ENCODE results near the gene KCNJ15.

Gene KCNJ15

GRCh38 chr21:38290809-38291208 is 34.0 kb downstream of the KCNJ15 start:
- Histone ChIP-seq H3K27me3 (ENCODE audit: control insufficient read depth in 1 of 2, insufficient read depth in 2 of 2, low read length in 2 of 2) (no peaks in the 10 kb centered on the region), H3K4me1 (ENCODE audit: insufficient read depth, low read length) (no peaks in the 10 kb centered on the region), H3K9ac (ENCODE audit: low read length) (no peak overlapping the region), H3K36me3 (ENCODE audit: insufficient read depth, low read length) (no peaks in the 10 kb centered on the region), H3K4me3 (ENCODE audit: low read depth in 1 of 2, low read length in 2 of 2) (no peak overlapping the region), H3K9me3 (ENCODE audit: low read length) (no peaks in the 10 kb centered on the region), H3K27ac (ENCODE audit: low read depth, low read length) (no peak overlapping the region)

GRCh38 chr21:38291874-38292273 is 35.1 kb downstream of the KCNJ15 start:
- H3K4me3 ChIP-seq (ENCODE audit: low read depth in 1 of 2, low read length in 2 of 2) = no peak overlapping the region
- H3K36me3 ChIP-seq (ENCODE audit: insufficient read depth, low read length) = no peaks in the 10 kb centered on the region
- H3K9me3 ChIP-seq (ENCODE audit: low read length) = no peaks in the 10 kb centered on the region
- H3K27ac ChIP-seq (ENCODE audit: low read depth, low read length) = no peak overlapping the region
- no peak overlapping the region for H3K9ac ChIP-seq (ENCODE audit: low read length)
- no peaks in the 10 kb centered on the region for H3K27me3 ChIP-seq (ENCODE audit: control insufficient read depth in 1 of 2, insufficient read depth in 2 of 2, low read length in 2 of 2)
- H3K4me1 ChIP-seq (ENCODE audit: insufficient read depth, low read length) = peaks cover 5% of the 10 kb centered on the region

- Histone ChIP-seq H3K4me3 (ENCODE audit: low read depth in 1 of 2, low read length in 2 of 2) (no peak overlapping the region), H3K27me3 (ENCODE audit: control insufficient read depth in 1 of 2, insufficient read depth in 2 of 2, low read length in 2 of 2) (no peaks in the 10 kb centered on the region), H3K9ac (ENCODE audit: low read length) (no peak overlapping the region), H3K27ac (ENCODE audit: low read depth, low read length) (no peak overlapping the region), H3K4me1 (ENCODE audit: insufficient read depth, low read length) (peaks cover 12% of the 10 kb centered on the region), H3K9me3 (ENCODE audit: low read length) (no peaks in the 10 kb centered on the region), H3K36me3 (ENCODE audit: insufficient read depth, low read length) (no peaks in the 10 kb centered on the region)
Measured at GRCh38 chr21:38293113-38293512, 36.3 kb downstream of the KCNJ15 start.

- Histone ChIP-seq H3K27me3 (ENCODE audit: control insufficient read depth in 1 of 2, insufficient read depth in 2 of 2, low read length in 2 of 2) (no peaks in the 10 kb centered on the region), H3K27ac (ENCODE audit: low read depth, low read length) (no peak overlapping the region), H3K4me1 (ENCODE audit: insufficient read depth, low read length) (peaks cover 12% of the 10 kb centered on the region), H3K9me3 (ENCODE audit: low read length) (no peaks in the 10 kb centered on the region), H3K9ac (ENCODE audit: low read length) (no peak overlapping the region), H3K4me3 (ENCODE audit: low read depth in 1 of 2, low read length in 2 of 2) (no peak overlapping the region), H3K36me3 (ENCODE audit: insufficient read depth, low read length) (no peaks in the 10 kb centered on the region)
Measured at GRCh38 chr21:38293765-38294164, 37.0 kb downstream of the KCNJ15 start.

GRCh38 chr21:38294609-38295008 is 37.8 kb downstream of the KCNJ15 start:
- Histone ChIP-seq H3K4me1 (ENCODE audit: insufficient read depth, low read length) (peaks cover 12% of the 10 kb centered on the region), H3K4me3 (ENCODE audit: low read depth in 1 of 2, low read length in 2 of 2) (no peak overlapping the region), H3K9ac (ENCODE audit: low read length) (no peak overlapping the region), H3K27ac (ENCODE audit: low read depth, low read length) (no peak overlapping the region), H3K9me3 (ENCODE audit: low read length) (no peaks in the 10 kb centered on the region), H3K36me3 (ENCODE audit: insufficient read depth, low read length) (no peaks in the 10 kb centered on the region), H3K27me3 (ENCODE audit: control insufficient read depth in 1 of 2, insufficient read depth in 2 of 2, low read length in 2 of 2) (no peaks in the 10 kb centered on the region)

- no peaks in the 10 kb centered on the region for H3K36me3 ChIP-seq (ENCODE audit: insufficient read depth, low read length)
- no peaks in the 10 kb centered on the region for H3K9me3 ChIP-seq (ENCODE audit: low read length)
- H3K27ac ChIP-seq (ENCODE audit: low read depth, low read length) = no peak overlapping the region
- no peaks in the 10 kb centered on the region for H3K27me3 ChIP-seq (ENCODE audit: control insufficient read depth in 1 of 2, insufficient read depth in 2 of 2, low read length in 2 of 2)
- peaks cover 12% of the 10 kb centered on the region for H3K4me1 ChIP-seq (ENCODE audit: insufficient read depth, low read length)
- H3K9ac ChIP-seq (ENCODE audit: low read length) = no peak overlapping the region
- no peak overlapping the region for H3K4me3 ChIP-seq (ENCODE audit: low read depth in 1 of 2, low read length in 2 of 2)
Measured at GRCh38 chr21:38295997-38296764, 39.4 kb downstream of the KCNJ15 start.

- Histone ChIP-seq H3K4me1 (ENCODE audit: insufficient read depth, low read length) (peaks cover 12% of the 10 kb centered on the region), H3K4me3 (ENCODE audit: low read depth in 1 of 2, low read length in 2 of 2) (no peak overlapping the region), H3K27ac (ENCODE audit: low read depth, low read length) (no peak overlapping the region), H3K36me3 (ENCODE audit: insufficient read depth, low read length) (no peaks in the 10 kb centered on the region), H3K9ac (ENCODE audit: low read length) (no peak overlapping the region), H3K27me3 (ENCODE audit: control insufficient read depth in 1 of 2, insufficient read depth in 2 of 2, low read length in 2 of 2) (no peaks in the 10 kb centered on the region), H3K9me3 (ENCODE audit: low read length) (no peaks in the 10 kb centered on the region)
Measured at GRCh38 chr21:38297194-38297631, 40.4 kb downstream of the KCNJ15 start.

GRCh38 chr21:38297871-38298270 is 41.1 kb downstream of the KCNJ15 start:
- H3K4me1 ChIP-seq (ENCODE audit: insufficient read depth, low read length) = peaks cover 12% of the 10 kb centered on the region
- H3K27ac ChIP-seq (ENCODE audit: low read depth, low read length) = no peak overlapping the region

GRCh38 chr21:38298832-38299231 is 42.0 kb downstream of the KCNJ15 start:
- Histone ChIP-seq H3K27me3 (ENCODE audit: control insufficient read depth in 1 of 2, insufficient read depth in 2 of 2, low read length in 2 of 2) (no peaks in the 10 kb centered on the region), H3K9ac (ENCODE audit: low read length) (no peak overlapping the region), H3K4me3 (ENCODE audit: low read depth in 1 of 2, low read length in 2 of 2) (no peak overlapping the region), H3K27ac (ENCODE audit: low read depth, low read length) (no peak overlapping the region), H3K36me3 (ENCODE audit: insufficient read depth, low read length) (no peaks in the 10 kb centered on the region), H3K4me1 (ENCODE audit: insufficient read depth, low read length) (peaks cover 12% of the 10 kb centered on the region), H3K9me3 (ENCODE audit: low read length) (no peaks in the 10 kb centered on the region)

More at GRCh38 chr21:38297871-38298270, 41.1 kb downstream of the KCNJ15 start:
- no peak overlapping the region for H3K9ac ChIP-seq (ENCODE audit: low read length)
- H3K9me3 ChIP-seq (ENCODE audit: low read length) = no peaks in the 10 kb centered on the region
- H3K4me3 ChIP-seq (ENCODE audit: low read depth in 1 of 2, low read length in 2 of 2) = no peak overlapping the region
- H3K27me3 ChIP-seq (ENCODE audit: control insufficient read depth in 1 of 2, insufficient read depth in 2 of 2, low read length in 2 of 2) = no peaks in the 10 kb centered on the region
- H3K36me3 ChIP-seq (ENCODE audit: insufficient read depth, low read length) = no peaks in the 10 kb centered on the region

GRCh38 chr21:38299671-38300070 is 42.9 kb downstream of the KCNJ15 start:
- Histone ChIP-seq H3K9me3 (ENCODE audit: low read length) (no peaks in the 10 kb centered on the region), H3K36me3 (ENCODE audit: insufficient read depth, low read length) (no peaks in the 10 kb centered on the region), H3K4me3 (ENCODE audit: low read depth in 1 of 2, low read length in 2 of 2) (no peak overlapping the region), H3K27me3 (ENCODE audit: control insufficient read depth in 1 of 2, insufficient read depth in 2 of 2, low read length in 2 of 2) (no peaks in the 10 kb centered on the region), H3K9ac (ENCODE audit: low read length) (no peak overlapping the region), H3K4me1 (ENCODE audit: insufficient read depth, low read length) (peaks cover 12% of the 10 kb centered on the region), H3K27ac (ENCODE audit: low read depth, low read length) (no peak overlapping the region)

- Histone ChIP-seq H3K27ac (ENCODE audit: low read depth, low read length) (no peak overlapping the region), H3K9ac (ENCODE audit: low read length) (no peak overlapping the region), H3K4me1 (ENCODE audit: insufficient read depth, low read length) (peaks cover 12% of the 10 kb centered on the region), H3K4me3 (ENCODE audit: low read depth in 1 of 2, low read length in 2 of 2) (no peak overlapping the region), H3K36me3 (ENCODE audit: insufficient read depth, low read length) (no peaks in the 10 kb centered on the region), H3K27me3 (ENCODE audit: control insufficient read depth in 1 of 2, insufficient read depth in 2 of 2, low read length in 2 of 2) (no peaks in the 10 kb centered on the region), H3K9me3 (ENCODE audit: low read length) (no peaks in the 10 kb centered on the region)
Measured at GRCh38 chr21:38300141-38300578, 43.4 kb downstream of the KCNJ15 start.

All from muscle layer of colon (tissue), 2 donors.